ENCODE results near the gene TTLL11.

DNA sequence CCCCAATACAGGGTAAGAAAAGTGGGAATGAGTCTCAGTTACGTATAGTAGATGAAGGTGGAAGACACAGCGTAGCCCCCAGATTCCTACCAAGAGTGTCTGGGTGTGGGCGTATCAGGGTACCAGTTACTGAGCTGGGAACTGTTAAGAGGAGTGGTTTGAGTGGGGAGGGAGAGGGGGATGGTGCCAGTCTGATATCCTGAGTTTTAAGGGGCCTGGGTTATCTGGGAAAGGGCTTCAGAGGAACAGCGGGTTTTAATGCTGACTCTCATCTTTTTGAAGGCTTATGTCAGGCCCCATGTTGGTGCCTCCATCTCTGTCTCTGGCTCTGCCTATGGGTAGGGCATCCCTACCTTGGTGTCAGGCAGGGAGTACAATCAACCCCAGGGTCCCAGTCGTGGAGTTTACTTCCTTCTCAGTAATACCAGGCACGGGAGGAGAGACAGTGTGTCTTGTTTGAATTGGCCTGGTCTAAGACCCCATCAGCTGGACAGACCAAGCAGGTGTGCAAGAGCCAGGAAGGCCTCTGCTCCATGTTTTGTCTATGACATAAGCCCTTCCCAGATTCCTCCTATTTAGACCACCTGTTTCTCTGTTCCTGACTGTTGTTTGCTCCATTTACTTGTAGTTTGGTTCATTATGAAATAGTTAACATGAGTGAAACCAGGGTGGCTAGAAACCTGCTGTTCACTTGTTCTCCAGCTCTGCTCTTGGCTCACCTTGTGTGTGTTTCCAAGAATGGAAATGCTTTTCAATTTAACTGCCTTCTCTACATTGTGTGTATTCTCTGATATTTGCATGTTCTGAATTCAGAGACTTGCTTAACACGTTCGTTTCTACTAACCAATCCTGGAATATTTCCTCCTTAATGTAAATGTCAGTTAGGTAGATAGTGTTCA is 316.1 kb downstream of the TTLL11 start:
- no peak for TF ChIP-seq POLR2A (IDR thresholded peaks at IDR 0.05)
- TF ChIP-seq, protein P1, sequence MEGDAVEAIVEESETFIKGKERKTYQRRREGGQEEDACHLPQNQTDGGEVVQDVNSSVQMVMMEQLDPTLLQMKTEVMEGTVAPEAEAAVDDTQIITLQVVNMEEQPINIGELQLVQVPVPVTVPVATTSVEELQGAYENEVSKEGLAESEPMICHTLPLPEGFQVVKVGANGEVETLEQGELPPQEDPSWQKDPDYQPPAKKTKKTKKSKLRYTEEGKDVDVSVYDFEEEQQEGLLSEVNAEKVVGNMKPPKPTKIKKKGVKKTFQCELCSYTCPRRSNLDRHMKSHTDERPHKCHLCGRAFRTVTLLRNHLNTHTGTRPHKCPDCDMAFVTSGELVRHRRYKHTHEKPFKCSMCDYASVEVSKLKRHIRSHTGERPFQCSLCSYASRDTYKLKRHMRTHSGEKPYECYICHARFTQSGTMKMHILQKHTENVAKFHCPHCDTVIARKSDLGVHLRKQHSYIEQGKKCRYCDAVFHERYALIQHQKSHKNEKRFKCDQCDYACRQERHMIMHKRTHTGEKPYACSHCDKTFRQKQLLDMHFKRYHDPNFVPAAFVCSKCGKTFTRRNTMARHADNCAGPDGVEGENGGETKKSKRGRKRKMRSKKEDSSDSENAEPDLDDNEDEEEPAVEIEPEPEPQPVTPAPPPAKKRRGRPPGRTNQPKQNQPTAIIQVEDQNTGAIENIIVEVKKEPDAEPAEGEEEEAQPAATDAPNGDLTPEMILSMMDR (IDR thresholded peaks at IDR 0.05) = no peak
